Measurements from ENCODE around the gene ARHGEF25. TPM values are rescaled to one million over a fixed set of nuclear protein-coding genes. Genes with fewer than 3 reads are reported as not detected.

The ARHGEF25 gene
- total RNA-seq, 2 experiments from 2014 or later, result 1.1 to 1.2 TPM

DNA sequence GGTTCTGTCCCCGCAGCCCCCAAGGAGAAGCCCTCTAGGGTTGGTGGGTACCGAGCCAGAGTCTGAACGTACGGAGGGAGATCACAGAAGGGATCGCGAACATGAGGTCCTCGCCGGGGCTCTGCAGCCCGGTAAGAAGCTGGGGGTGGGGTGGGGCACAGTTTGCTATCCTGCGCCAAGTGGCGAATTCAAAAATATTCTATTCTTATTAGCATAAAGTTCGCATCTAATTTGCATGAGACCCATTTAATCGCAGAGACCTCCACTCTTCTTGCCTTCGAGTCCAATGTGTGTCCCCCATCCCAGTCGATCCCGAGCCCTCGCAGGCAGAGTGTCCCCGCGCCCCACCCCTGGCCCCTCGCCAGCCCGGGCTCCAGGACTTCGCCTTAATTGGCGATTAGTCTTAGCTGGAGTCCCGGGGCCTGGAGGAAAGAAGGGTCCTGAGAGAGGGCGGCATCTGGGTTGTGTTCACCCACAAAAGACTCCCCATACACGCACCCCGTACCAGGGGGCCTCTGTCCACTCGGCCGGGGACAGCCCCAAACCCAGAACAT, 604 bp upstream of the ARHGEF25 start:
- ATAC-seq, result peak; percentile 32
- peak; percentile 30 for DNase-seq
- Mint-ChIP-seq H3K4me3 (peak overlapping the region; percentile 70), H3K4me1 (ENCODE audit: low read depth) (peaks cover 15% of the 10 kb centered on the region), H3K27me3 (peaks cover 12% of the 10 kb centered on the region), H3K27ac (no peak overlapping the region), H3K9me3 (no peaks in the 10 kb centered on the region), H3K36me3 (ENCODE audit: low read depth) (no peaks in the 10 kb centered on the region)
- TF ChIP-seq, protein P1, sequence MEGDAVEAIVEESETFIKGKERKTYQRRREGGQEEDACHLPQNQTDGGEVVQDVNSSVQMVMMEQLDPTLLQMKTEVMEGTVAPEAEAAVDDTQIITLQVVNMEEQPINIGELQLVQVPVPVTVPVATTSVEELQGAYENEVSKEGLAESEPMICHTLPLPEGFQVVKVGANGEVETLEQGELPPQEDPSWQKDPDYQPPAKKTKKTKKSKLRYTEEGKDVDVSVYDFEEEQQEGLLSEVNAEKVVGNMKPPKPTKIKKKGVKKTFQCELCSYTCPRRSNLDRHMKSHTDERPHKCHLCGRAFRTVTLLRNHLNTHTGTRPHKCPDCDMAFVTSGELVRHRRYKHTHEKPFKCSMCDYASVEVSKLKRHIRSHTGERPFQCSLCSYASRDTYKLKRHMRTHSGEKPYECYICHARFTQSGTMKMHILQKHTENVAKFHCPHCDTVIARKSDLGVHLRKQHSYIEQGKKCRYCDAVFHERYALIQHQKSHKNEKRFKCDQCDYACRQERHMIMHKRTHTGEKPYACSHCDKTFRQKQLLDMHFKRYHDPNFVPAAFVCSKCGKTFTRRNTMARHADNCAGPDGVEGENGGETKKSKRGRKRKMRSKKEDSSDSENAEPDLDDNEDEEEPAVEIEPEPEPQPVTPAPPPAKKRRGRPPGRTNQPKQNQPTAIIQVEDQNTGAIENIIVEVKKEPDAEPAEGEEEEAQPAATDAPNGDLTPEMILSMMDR (IDR thresholded peaks at IDR 0.05), result no peak
- intact Hi-C loops (cut with micrococcal nuclease), result no loop called here
- POLR2A ChIA-PET, result interaction anchor here (0.7 to 3.7 kb wide), 4 partner anchors 10 to 93 kb away, joined by 3 to 18 read pairs (median 4); partner anchors contain the start of gene PIP4K2C
- CTCF ChIA-PET, result interaction anchor here (0.7 to 8.0 kb wide), 6 partner anchors 10 to 100 kb away, joined by 3 to 60 read pairs (median 4); partner anchors contain the start of gene PIP4K2C

DNA sequence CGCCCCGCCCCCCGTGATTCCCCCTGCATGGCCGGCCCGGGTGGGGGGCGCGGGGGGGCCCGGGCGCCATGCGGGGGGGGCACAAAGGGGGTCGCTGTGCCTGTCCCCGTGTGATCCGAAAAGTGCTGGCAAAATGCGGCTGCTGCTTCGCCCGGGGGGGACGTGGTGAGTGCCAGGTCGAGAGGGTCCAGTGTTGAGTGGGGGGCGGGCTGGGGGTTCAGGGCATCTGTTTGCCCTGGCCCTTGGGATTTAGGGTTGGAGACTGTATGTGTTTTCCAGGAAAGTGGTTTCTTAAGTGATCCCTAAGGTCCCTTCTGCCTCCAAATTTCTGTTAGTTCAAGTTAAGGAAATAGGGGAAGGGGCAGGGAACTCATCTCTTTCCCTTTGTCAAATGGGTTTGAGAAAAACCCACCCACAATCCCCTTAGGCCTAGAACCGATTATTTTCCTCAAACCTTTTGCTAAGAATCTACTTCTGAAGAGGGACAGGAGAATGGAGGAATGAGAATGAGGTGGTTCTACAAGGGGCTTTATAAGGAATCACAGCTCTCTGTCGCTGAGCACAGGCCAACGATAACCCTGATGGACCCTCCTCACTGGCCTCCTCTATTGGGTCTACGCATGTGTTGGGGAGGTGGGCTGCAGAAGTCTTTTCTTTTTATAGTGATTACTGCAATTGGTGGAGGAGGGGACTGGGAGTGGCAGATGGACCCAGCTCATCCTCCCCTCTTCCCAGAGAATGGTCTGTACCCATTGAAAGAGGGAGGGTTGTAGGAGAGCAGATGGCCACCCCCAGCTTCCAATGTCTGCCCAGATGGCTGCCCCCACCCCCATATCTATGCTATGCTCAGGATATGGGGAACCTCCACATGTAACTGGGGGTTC, 834 bp downstream of the ARHGEF25 start:
- peaks cover 9% of the 10 kb centered on the region for H3K4me1 Mint-ChIP-seq (ENCODE audit: low read depth)
- TF ChIP-seq, protein P1 (IDR thresholded peaks at IDR 0.05), result no peak
- ATAC-seq (no peak), DNase-seq (no peak)
- H3K9me3 Mint-ChIP-seq, result no peaks in the 10 kb centered on the region
- intact Hi-C loops (cut with micrococcal nuclease), result no loop called here
- peaks cover 13% of the 10 kb centered on the region for H3K27me3 Mint-ChIP-seq
- H3K27ac Mint-ChIP-seq, result no peak overlapping the region
- CTCF ChIA-PET, result interaction anchor here (1.1 to 8.0 kb wide), 5 partner anchors 8 to 29 kb away, joined by 3 to 60 read pairs (median 6); partner anchors contain the start of gene PIP4K2C
- peak overlapping the region; percentile 60 for H3K4me3 Mint-ChIP-seq
- POLR2A ChIA-PET, result interaction anchor here (1.6 kb wide), 1 partner anchor 9 kb away, joined by 4 read pairs; no protein-coding TSS in a partner anchor
- H3K36me3 Mint-ChIP-seq (ENCODE audit: low read depth), result no peaks in the 10 kb centered on the region

DNA sequence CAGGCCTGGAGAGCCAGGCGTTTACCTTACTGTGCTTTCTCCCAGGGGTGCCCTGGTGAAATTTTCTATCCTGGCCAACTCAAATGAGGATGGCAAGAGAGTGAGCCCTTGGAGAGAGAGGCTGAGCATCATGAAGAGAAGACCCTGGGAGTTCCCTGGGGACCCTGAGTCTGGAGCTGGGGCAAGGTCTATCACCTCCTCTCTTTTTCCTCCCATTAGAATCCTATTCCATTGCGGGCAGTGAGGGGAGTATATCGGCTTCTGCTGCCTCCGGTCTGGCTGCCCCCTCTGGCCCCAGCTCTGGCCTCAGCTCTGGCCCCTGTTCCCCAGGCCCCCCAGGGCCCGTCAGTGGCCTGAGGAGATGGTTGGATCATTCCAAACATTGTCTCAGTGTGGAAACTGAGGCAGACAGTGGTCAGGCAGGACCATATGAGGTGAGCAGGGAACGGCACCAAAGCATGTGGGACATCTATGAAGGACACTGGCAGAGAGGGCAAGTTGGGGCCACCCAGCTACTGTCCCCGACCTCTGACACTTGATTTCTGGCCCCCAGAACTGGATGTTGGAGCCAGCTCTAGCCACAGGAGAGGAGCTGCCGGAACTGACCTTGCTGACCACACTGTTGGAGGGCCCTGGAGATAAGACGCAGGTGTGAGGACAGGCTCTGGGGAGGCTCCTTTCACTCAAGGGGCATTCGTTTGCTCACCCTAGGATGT, 1.6 kb downstream of the ARHGEF25 start:
- ChIA-PET CTCF (interaction anchor here (1.3 to 8.0 kb wide), 4 partner anchors 7 to 30 kb away, joined by 5 to 60 read pairs (median 12); no protein-coding TSS in a partner anchor), POLR2A (interaction anchor here (1.0 to 4.8 kb wide), 3 partner anchors 8 to 128 kb away, joined by 3 to 27 read pairs (median 21); partner anchors contain the start of genes DTX3 and PIP4K2C)
- ATAC-seq (no peak), DNase-seq (no peak)
- no peak overlapping the region for H3K27ac Mint-ChIP-seq
- peaks cover 9% of the 10 kb centered on the region for H3K4me1 Mint-ChIP-seq (ENCODE audit: low read depth)
- no peaks in the 10 kb centered on the region for H3K36me3 Mint-ChIP-seq (ENCODE audit: low read depth)
- H3K27me3 Mint-ChIP-seq, result peaks cover 20% of the 10 kb centered on the region
- no peaks in the 10 kb centered on the region for H3K9me3 Mint-ChIP-seq
- intact Hi-C loops (cut with micrococcal nuclease), result no loop called here
- H3K4me3 Mint-ChIP-seq, result peak overlapping the region; percentile 60
- TF ChIP-seq, protein P1 (IDR thresholded peaks at IDR 0.05), result no peak

DNA sequence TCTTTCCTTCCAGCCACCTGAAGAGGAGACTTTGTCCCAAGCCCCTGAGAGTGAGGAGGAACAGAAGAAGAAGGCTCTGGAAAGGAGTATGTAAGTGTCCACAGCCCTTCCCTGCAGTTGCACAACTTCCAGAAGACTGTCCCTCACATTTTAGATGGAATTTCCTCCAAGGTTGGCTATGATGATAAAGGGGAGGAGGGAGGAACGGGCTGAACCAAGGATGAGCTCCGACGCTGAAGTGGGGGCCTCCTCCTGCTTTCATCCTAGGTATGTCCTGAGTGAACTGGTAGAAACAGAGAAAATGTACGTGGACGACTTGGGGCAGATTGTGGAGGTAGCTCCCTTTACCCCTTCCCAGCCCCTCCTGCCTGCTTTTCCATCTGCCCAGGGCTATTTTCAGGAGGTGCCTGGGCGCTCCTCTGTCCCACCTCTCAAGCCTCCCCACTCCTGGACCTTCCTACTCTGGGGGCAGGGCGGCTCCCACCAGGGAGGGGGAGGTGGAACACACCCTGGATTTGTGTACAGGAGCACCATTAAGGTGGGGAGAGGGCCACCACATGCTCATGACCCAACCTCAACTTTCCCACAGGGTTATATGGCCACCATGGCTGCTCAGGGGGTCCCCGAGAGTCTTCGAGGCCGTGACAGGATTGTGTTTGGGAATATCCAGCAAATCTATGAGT, 2.3 kb downstream of the ARHGEF25 start:
- ATAC-seq (no peak), DNase-seq (no peak)
- ChIA-PET POLR2A (interaction anchor here (1.0 to 4.8 kb wide), 3 partner anchors 9 to 127 kb away, joined by 3 to 27 read pairs (median 21); partner anchors contain the start of genes DTX3 and PIP4K2C), CTCF (interaction anchor here (0.6 to 8.0 kb wide), 3 partner anchors 19 to 31 kb away, joined by 3 to 60 read pairs (median 7); partner anchors contain the start of gene B4GALNT1)
- no peak overlapping the region for H3K4me3 Mint-ChIP-seq
- peaks cover 9% of the 10 kb centered on the region for H3K4me1 Mint-ChIP-seq (ENCODE audit: low read depth)
- H3K27me3 Mint-ChIP-seq, result peaks cover 25% of the 10 kb centered on the region
- H3K9me3 Mint-ChIP-seq, result no peaks in the 10 kb centered on the region
- intact Hi-C loops (cut with micrococcal nuclease), result no loop called here
- no peak overlapping the region for H3K27ac Mint-ChIP-seq
- H3K36me3 Mint-ChIP-seq (ENCODE audit: low read depth), result no peaks in the 10 kb centered on the region
- TF ChIP-seq, protein P1 (IDR thresholded peaks at IDR 0.05), result no peak

All from activated CD8-positive, alpha-beta T cell treated with anti-CD3 and anti-CD28 coated beads for 36 hours (primary cell).